Stimulated activated CD4-positive, alpha-beta T cell treated with anti-CD3 and anti-CD28 coated beads, Interleukin-2, amount 100 ng/mL, for 48 hours (primary cell): ENCODE data around the gene NNAT.

Experiments used
- DNase-seq, 2 donors: peaks; one replicate each; pipeline ENCODE4 v3.0.0-alpha.2; 2020

The NNAT gene

DNA sequence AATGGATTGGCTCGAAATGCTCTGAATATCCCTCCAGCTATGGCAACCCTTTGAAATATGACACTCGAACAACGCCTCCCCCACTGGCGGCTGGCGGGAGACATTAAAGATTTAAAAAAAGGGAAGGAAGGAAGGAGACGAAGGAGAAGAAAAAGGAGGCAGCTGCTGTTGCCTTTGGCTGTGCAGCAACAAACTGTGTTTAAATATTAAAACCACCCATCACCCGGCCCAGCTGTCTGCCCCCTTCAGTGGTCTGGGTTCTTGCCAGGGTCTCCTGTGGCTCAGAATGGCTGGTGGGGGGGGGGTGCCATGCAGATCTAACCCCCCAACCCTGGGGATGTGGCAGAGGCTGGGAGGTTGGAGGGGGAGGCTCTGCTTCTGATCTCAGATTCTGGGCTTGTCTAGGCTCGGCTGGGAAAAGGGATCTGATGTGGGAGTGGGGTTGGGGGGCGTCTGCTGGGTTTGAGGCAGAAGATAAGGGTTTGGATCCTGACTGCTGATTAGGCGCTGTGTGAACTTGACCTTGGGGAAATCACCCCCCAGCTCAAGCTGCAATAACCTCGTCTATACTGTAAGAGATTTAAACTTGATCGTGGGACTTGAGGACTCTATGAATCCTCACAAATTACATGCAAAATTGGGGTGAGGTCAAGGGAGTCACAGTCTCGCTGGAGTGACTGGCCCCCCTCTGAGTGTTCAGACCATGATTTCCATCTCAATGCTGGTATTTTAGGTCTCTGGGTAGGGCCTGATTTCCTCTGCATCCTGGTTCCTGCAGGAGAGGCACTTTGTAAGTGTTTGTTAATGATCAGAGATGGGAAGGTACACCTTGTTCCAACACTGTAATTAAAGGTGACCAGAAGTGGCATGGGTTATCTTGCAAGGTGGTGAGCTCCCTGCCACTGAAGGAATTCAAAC is 46.9 kb downstream of the NNAT start:
- DNase-seq = no peak

GRCh38 chr20:37570419-37570818 is 49.4 kb downstream of the NNAT start:
- no peak for DNase-seq

- no peak for DNase-seq
Observed at GRCh38 chr20:37571033-37571432, 50.0 kb downstream of the NNAT start.
